Stimulated activated naive CD4-positive, alpha-beta T cell treated with Interleukin-2 at 50 U/mL for 16 hours (primary cell): ENCODE measurements around the gene PERM1.
"Not testable (repeated sequence)": the region's sequence is repeated elsewhere in the genome, so short reads cannot be mapped to it uniquely, and the experiment has no call there.

Experiments used
- DNase-seq: peaks from one replicate; lab custom pipeline; 2025; lab: John Stamatoyannopoulos, UW

Gene PERM1

GRCh38 chr1:1014799-1015681, 33.1 kb upstream of the PERM1 start:
- no peak for DNase-seq

DNA sequence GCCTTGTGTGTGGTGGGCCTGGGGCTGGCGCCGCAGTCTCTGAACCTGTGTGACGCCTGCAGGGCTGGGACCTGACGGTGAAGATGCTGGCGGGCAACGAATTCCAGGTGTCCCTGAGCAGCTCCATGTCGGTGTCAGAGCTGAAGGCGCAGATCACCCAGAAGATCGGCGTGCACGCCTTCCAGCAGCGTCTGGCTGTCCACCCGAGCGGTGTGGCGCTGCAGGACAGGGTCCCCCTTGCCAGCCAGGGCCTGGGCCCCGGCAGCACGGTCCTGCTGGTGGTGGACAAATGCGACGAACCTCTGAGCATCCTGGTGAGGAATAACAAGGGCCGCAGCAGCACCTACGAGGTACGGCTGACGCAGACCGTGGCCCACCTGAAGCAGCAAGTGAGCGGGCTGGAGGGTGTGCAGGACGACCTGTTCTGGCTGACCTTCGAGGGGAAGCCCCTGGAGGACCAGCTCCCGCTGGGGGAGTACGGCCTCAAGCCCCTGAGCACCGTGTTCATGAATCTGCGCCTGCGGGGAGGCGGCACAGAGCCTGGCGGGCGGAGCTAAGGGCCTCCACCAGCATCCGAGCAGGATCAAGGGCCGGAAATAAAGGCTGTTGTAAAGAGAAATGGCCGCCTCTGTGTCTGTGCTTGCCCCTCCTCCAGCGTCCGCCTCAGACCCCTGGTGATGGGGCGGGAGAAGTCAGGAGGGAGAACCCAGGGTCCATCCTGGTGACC, 32.2 kb upstream of the PERM1 start:
- DNase-seq: peak; percentile 41

GRCh38 chr1:1013105-1013921, 31.4 kb upstream of the PERM1 start, which contains the start of gene ISG15:
TSS of gene ISG15 (plus strand) at chr1:1013497. CDS start at chr1:1013574, 77 bp downstream.
- DNase-seq: peak; percentile 84

GRCh38 chr1:1012736-1013104, 30.8 kb upstream of the PERM1 start:
- DNase-seq: not testable (repeated sequence)

DNA sequence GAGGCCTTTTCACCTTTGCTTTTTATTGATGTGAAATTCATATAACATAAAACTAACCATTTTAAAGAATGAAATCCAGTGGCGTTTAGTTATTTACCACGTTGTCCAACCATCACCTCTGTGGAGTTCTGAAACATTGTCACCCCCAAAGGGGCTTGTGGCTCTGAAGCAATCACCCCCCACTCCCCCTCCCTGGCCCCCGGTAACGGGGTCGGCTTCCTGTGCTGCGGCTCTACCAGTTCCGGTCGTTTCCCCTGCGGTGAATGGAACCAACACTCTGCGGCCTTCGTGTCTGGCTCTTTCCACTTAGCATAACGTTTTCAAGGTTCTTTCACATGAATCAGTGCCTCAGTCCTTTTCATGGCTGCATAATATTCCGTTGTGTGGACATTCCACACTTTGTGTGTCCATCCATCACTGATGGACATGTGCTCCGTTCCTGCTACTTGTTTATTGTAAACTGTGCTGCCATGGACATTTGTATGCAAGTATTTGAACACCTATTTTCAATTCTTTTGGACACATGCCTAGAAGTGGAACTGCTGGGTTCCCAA, 29.6 kb upstream of the PERM1 start:
- DNase-seq: no peak

DNA sequence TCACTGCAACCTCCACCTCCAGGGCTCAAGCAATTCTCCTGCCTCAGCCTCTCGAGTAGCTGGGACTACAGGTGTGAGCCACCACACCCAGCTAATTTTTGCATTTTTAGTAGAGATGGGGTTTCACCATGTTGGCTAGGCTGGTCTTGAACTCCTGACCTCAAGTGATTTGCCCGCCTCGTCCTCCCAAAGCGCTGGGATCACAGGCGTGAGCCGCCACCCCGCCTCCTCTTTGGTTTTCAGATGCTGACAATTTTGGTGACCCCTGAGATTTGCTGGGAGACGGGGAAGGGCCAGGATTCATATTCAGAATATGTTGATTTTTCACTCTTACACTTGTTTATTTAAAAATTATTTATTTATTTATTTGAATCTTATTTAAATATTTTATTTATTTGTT, 28.2 kb upstream of the PERM1 start:
- not testable (repeated sequence) for DNase-seq

DNA sequence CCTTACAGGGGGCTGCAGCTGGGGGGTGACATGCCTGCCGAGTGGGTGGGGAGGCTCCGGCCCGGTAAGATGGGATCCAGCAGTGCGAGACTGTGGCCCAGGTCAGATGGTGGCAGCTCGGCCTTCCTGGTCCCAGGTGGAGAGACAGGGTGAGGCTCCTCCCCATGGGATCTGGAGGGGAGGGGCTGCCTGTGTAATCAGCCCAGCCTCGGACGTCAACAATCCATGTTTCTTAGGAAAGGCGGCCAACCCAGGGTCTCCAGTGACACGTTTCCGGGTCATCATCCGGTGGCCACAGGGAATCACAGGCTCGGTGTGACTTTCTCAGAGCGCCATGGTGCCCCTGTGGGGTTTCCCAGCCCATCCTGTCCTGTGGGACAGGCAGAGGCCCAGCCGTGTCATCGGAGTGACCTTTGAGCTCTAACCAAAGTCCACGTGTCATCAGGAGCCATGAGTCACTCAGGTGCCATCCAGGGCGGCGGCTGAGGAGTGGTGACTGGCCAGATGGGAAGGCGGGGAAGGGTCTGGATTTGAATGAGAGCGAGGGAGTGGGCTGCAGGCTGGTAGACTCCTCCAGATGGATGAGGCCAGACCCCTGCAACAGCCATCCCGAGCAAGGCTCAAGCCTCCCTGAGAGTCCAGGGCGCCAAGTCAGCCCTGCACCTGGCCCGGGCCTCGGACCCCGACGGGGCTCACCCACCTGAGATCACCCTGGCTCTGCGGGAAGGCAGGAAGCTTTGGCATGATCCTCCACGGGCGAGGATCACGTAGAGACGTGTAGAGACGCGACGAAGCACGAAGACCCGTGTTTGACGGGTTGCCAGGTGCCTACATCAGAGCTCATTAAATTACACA, 24.6 kb upstream of the PERM1 start:
- DNase-seq: no peak

GRCh38 chr1:1005774-1006304, 23.9 kb upstream of the PERM1 start:
- no peak for DNase-seq

DNA sequence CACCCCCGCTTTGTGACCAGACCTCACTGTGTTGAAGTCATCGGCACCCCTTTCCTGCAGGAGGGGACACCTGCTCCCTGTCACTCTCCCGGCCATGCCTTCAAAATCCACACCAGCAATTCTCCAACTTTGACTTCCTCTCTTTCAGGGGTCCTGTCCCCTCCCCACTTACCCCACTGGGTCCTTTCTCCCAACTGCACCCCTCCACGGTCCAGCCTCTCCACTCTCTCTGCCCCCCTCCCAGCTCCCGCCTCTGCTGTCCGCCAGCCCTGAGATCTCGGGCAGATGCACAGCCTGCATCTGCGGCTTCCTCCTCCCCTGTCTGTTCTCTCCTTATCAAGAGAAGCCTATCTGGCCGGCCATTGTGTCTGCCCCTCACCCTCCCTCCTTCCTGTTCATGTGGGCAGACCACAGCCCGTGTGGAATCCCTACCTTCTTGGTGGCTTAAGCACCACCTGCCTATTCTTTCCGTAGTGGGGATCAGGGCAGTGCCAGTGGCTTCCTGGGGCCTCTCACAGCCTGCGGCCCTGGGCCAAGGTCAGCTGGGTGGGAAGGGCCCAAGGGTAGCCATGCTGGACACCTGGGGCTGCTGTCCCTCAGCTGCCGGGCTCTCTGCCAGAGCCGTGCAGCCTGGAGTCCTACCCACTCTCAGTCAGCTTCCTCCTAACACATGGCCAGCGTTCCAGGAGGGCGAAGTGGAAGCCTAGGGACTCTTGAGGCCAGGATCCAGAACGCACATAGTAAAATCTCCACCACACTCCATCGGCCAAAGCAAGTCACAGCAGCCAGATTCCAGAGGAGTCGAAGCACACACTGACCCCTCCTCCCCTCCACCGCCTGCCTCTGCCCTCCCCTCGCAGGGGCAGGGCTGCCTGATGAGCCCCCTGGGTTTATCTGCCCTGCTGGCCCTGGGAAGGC, 23.1 kb upstream of the PERM1 start:
- DNase-seq: no peak

DNA sequence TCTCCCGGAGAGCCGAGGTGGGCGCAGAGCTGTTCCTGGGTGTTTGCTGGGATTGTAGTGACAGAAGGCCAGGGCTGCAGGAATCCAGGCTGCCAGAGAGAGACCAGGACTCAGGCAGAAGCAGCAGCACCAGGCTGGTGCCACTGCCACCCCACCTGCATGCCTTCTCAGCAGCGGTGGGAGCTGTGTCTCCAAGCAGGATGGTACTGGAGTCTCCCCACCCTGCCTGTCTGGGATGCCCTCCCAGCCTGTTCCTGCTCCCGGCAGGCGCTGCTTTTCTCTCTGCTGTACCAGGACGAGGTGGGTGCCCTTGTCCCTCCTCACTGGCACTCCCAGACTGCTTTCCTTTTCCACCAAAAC, 22.5 kb upstream of the PERM1 start:
- DNase-seq: no peak

DNA sequence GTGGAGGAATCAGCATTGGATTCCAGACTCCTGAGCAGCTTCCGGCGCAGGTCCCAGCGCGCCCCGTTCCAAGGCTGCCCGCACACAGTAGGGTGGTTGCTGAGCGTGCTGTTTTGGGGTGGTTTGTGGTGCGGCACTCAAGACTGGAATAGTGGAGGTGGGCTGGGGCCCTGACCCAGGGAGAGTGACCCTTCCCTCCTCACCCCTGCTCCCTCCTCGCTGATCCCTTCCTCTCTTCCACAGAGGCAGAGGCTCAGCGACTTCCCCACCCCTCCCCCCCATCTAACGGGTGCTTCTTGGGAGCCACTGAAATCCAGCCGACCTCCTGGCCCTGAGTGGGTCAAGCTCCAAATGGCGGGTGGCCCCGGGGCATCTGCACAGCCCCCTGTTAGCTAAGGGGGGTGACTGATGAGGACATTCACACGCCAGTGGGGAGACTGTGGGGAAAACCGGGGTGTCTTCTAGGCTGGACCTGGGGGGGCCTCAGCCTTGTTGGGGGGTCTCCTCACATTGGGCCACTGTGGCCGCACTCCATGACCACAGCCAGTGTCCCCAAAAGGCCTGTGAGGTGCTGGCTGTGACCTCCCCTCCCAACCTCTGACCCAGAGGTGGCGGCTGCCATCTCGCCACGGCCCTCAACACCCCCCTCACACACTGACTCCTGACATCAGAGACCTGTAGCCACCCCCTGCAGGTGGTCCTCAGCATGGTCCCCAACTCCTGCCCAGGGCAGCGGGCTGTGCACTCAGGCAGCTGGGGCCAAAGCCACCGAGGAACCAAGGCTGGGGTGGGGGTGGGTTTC, 21.9 kb upstream of the PERM1 start:
- no peak for DNase-seq

DNA sequence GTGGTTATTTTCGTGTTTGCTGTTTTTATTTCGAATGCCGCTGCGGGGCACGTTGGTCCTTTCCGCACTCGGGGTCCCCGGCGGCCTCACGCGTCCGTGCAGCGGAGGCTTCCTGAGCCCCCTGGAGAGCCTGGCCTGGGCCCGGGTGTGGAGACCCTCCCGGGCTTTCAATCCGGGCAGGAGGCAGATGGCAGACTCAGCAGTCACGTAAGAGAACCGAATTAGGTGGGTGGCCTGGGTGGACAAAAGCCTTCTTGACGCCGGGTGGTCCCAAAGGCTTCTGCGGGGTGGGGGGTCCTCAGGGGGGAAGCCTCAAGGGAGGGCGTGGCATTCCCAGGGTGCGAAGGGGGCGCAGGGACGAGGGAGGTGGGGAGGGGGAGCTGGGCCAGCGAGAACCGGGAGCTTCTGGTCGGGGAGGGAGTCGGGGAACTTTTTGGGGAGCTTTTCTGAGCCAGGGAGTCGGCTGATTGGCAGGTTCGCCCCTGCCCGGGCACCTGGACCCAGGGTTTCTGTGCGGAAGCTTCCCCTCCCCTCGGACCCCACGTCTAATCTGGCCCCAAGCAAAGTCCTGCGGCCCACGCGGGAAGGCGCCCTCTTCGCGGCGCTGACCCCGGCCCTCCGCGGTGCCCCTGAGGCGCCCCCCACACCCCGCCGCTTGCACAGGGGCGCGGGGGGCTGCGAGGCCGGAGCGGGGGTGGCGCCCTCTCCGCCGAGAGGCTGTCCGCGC, 19.3 kb upstream of the PERM1 start:
- DNase-seq: no peak

DNA sequence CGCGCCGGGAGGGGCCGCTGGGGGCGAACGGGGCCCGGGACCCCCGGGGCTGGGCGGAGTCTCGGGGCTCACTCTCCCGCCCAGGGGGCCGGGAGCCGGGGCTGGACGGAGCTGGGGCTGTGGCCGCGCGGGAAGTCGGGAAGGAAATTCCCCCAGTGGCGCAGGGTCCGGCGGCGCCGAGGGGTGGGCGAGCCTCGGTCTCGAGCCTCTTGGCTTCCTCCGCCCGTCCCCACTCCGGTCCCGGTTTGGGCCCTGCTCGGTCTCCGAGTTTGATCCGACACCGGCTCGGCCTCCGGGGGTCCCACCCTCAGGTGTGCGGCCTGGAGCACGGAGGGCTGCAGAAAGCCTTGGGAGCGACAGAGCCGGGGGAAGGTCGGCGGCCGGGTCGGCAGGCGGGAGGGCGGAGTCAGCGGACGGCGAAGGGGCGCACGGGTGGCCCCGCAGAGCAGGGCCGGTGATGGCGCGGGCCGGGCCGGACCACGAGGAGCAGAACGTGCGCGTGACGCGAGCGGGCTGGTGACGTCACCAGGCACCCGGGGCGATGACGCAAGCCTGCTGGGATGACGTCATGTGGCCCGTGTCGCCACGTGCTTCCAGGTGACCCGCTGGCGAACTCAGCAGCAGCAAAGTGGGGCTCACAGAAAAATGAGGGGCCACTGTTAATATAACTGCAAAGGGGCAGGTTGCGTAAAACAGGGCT, 18.6 kb upstream of the PERM1 start:
- peak; percentile 35 for DNase-seq

- DNase-seq: peak; percentile 48
Observed at GRCh38 chr1:999725-1000356, 17.9 kb upstream of the PERM1 start, which contains the start of gene HES4. TSS of gene HES4 (minus strand) at chr1:1000097. CDS start at chr1:999973, 124 bp downstream.

- DNase-seq: no peak
Observed at GRCh38 chr1:998995-999724, 17.3 kb upstream of the PERM1 start.

DNA sequence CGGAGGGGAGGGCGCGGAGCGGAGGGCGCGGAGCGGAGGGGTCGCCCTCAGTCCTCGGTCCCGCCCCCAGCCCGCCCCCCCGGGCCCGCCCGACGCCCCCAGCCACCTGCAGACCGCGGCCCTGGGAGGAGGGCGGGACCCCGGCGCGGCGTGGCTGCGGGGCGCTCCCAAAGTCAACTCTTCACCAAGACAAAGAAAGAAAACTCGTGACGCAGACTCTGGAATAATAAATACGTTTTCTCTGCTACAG, 16.8 kb upstream of the PERM1 start:
- DNase-seq: no peak
